ENCODE measurements around the gene RASD1.

RASD1 gene

GRCh38 chr17:17507465-17508011, 11.3 kb upstream of the RASD1 start:
- Histone ChIP-seq H3F3A (ENCODE audit: control insufficient read depth, insufficient read depth) (no peaks in the 10 kb centered on the region), H3K27ac (ENCODE audit: low read depth, low read length) (no peak overlapping the region), H3K36me3 (ENCODE audit: control insufficient read depth, low read length) (no peaks in the 10 kb centered on the region), H3K4me3 (ENCODE audit: low read length) (no peak overlapping the region), H3K4me2 (ENCODE audit: low read length) (no peak overlapping the region), H4K20me1 (ENCODE audit: control insufficient read depth, insufficient read depth, low read depth, low read length) (no peaks in the 10 kb centered on the region), H3K27me3 (ENCODE audit: control insufficient read depth, low read length) (no peaks in the 10 kb centered on the region), H3K9me3 (ENCODE audit: control insufficient read depth, insufficient read depth, low read length) (no peaks in the 10 kb centered on the region), H3K4me1 (ENCODE audit: control insufficient read depth, low read length) (peaks cover 5% of the 10 kb centered on the region; the same call in 1 of the 2 replicates), H3K9me2 (replicated peaks; ENCODE audit: control insufficient read depth, low read length) (no peaks in the 10 kb centered on the region), H3K79me2 (ENCODE audit: control insufficient read depth, low read length) (no peaks in the 10 kb centered on the region)
- TF ChIP-seq EZH2phosphoT487 (IDR thresholded peaks at IDR 0.05; ENCODE audit: borderline replicate concordance, low read length) = no peak
- no peak for TF ChIP-seq CTCF (IDR thresholded peaks at IDR 0.05; ENCODE audit: low read depth, low read length, poor library complexity, severe bottlenecking)

GRCh38 chr17:17506893-17507464, 10.8 kb upstream of the RASD1 start:
- no peaks in the 10 kb centered on the region for H3K9me3 ChIP-seq (ENCODE audit: control insufficient read depth, insufficient read depth, low read length)
- no peaks in the 10 kb centered on the region for H3K79me2 ChIP-seq (ENCODE audit: control insufficient read depth, low read length)
- TF ChIP-seq EZH2phosphoT487 (IDR thresholded peaks at IDR 0.05; ENCODE audit: borderline replicate concordance, low read length) (no peak), CTCF (IDR thresholded peaks at IDR 0.05; ENCODE audit: low read depth, low read length, poor library complexity, severe bottlenecking) (no peak)
- no peaks in the 10 kb centered on the region for H4K20me1 ChIP-seq (ENCODE audit: control insufficient read depth, insufficient read depth, low read depth, low read length)
- H3K27ac ChIP-seq (ENCODE audit: low read depth, low read length) = no peak overlapping the region
- no peak overlapping the region for H3K4me2 ChIP-seq (ENCODE audit: low read length)
- no peaks in the 10 kb centered on the region for H3K36me3 ChIP-seq (ENCODE audit: control insufficient read depth, low read length)
- H3K27me3 ChIP-seq (ENCODE audit: control insufficient read depth, low read length) = no peaks in the 10 kb centered on the region
- no peaks in the 10 kb centered on the region for H3F3A ChIP-seq (ENCODE audit: control insufficient read depth, insufficient read depth)
- no peaks in the 10 kb centered on the region for H3K9me2 ChIP-seq (replicated peaks; ENCODE audit: control insufficient read depth, low read length)
- H3K4me3 ChIP-seq (ENCODE audit: low read length) = no peak overlapping the region
- H3K4me1 ChIP-seq (ENCODE audit: control insufficient read depth, low read length) = peaks cover 5% of the 10 kb centered on the region; the same call in 1 of the 2 replicates

GRCh38 chr17:17506181-17506741, 10.1 kb upstream of the RASD1 start:
- Histone ChIP-seq H3K9me3 (ENCODE audit: control insufficient read depth, insufficient read depth, low read length) (no peaks in the 10 kb centered on the region), H3K4me1 (ENCODE audit: control insufficient read depth, low read length) (peaks cover 5% of the 10 kb centered on the region; the same call in 1 of the 2 replicates), H3K36me3 (ENCODE audit: control insufficient read depth, low read length) (no peaks in the 10 kb centered on the region), H4K20me1 (ENCODE audit: control insufficient read depth, insufficient read depth, low read depth, low read length) (no peaks in the 10 kb centered on the region), H3K4me3 (ENCODE audit: low read length) (no peak overlapping the region), H3K4me2 (ENCODE audit: low read length) (no peak overlapping the region), H3K79me2 (ENCODE audit: control insufficient read depth, low read length) (no peaks in the 10 kb centered on the region), H3K27ac (ENCODE audit: low read depth, low read length) (no peak overlapping the region), H3F3A (ENCODE audit: control insufficient read depth, insufficient read depth) (no peaks in the 10 kb centered on the region), H3K9me2 (replicated peaks; ENCODE audit: control insufficient read depth, low read length) (no peaks in the 10 kb centered on the region), H3K27me3 (ENCODE audit: control insufficient read depth, low read length) (no peaks in the 10 kb centered on the region)
- TF ChIP-seq CTCF (IDR thresholded peaks at IDR 0.05; ENCODE audit: low read depth, low read length, poor library complexity, severe bottlenecking) (no peak), EZH2phosphoT487 (IDR thresholded peaks at IDR 0.05; ENCODE audit: borderline replicate concordance, low read length) (no peak)
